UCSD-AML1 (cell line): ENCODE results near the gene SMIM29.

ENCODE experiments used
- DNase-seq: peaks from one replicate; lab custom pipeline; 2025; ENCODE audit not compliant: unreplicated experiment; lab: John Stamatoyannopoulos, UW

Gene SMIM29

DNA sequence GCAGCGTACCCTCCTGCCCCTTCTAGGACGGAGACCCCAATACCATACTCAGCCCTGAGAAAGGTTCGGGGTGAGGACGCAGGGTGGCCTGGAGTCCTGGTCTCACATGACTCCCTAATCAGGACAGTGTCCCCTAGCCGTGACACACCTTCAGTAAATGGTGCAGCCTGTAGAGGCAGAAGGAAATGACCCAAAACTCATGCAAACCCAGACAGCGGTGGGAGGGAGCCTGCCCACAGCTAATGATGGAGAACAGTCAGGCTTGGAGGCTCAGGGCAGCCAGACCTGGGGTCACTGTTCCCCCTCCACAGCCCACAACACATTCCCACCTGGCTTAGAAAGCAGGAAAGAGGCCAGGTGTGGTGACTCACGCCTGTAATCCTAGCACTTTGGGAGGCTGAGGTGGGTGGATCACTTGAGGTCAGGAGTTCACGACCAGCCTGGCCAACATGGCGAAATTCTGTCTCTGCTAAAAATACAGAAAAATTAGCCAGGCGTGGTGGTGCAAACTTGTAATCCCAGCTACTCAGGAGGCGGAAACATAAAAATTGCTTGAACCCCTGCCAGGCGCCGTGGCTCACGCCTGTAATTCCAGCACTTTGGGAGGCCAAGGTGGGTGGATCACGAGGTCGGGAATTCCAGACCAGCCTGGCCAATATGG lies 20.9 kb downstream of the SMIM29 start:
- DNase-seq = no peak

GRCh38 chr6:34226731-34227586 lies 21.8 kb downstream of the SMIM29 start:
- peak; percentile 71 for DNase-seq

GRCh38 chr6:34226066-34226465 lies 22.7 kb downstream of the SMIM29 start:
- DNase-seq = no peak

- DNase-seq = no peak
Observed at GRCh38 chr6:34225551-34225950, 23.3 kb downstream of the SMIM29 start.

DNA sequence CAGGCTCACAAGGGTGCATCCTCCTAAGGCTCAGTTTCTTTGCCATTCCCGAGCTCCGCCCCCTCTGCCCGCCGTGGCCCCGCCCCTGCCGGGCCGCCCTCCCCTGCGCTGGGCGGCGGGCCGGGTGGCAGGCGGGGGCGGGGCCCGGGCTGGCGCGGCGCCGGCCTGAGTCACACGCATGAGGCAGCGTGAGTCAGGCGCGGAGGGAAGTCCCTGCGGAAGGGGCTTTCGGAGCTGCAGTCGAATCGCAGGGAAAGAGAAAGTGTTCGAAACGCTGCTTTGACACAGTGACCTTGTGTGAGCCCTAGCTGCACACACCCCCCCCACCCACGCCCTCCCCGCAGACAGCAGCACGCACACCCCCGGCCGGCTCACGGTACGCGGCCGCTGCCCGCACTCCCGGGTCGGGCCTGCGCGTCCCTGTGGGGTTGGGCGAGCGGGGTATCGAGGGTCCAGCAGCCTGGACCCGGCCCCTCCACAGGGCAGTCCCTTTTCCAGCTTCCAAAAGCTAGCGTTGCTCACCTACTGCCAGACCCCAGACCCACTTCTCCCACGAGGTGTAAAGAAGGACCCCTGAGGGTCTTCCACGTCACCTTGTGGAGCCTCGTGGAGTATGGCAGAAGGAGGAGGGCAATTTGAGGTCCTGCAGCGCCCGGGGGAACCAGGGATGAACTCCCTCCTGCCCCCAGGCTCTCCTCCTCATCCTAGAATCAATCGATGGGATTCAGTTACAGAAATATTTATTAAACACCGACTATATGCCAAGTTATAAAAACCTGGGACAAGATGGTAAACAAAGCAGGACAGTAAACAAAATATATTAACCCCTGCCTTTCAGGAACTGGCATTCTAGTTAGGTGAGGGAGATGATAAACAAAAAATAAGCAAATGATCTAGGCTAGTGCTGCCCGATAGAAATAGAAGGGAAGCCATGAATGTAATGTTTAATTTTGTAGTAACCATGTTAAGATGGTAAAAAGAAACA lies 24.6 kb downstream of the SMIM29 start:
- peak; percentile 94 for DNase-seq

- DNase-seq = no peak
Observed at GRCh38 chr6:34223381-34223955, 25.3 kb downstream of the SMIM29 start.

GRCh38 chr6:34218691-34219090 lies 30.1 kb downstream of the SMIM29 start:
- no peak for DNase-seq

DNA sequence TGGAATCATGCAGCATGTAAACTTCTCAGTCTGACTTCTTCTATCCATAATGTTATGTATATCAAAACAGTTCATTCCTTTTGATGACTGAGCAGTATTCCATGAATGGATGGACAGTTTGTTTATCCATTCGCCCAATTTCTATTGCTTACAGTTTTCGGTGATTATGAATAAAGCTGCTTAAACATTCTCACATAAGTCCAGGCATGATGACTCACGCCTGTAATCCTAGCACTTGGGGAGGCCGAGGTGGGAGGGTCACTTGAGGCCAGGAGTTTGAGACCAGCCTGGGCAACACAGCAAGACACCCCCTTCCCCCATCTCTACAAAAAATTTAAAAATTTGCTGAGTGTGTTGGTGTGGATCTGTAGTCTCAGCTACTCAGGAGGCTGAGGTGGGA lies 35.0 kb downstream of the SMIM29 start:
- no peak for DNase-seq

GRCh38 chr6:34207695-34208443 lies 40.9 kb downstream of the SMIM29 start:
- DNase-seq = no peak

DNA sequence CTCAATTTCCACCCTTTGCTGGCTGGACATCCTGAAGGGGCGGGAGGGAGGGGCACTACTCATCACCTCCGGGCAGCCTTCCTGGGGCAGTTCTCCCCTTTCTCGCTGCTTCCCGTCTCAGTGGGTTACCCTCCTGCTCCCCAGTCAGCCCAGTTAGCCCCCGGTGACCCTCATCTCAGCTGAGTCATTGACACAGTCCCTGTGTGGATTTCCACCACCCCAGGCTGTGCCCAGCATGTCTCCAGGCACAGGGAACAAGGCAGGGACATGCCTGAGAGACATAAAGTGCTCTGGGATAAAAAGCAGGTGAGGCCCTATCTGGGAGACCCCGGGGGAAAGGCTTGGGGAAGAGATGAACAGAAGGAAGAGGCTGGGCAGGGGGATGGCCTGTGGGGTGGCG lies 42.1 kb downstream of the SMIM29 start:
- DNase-seq = no peak

- DNase-seq = no peak
Observed at GRCh38 chr6:34205916-34206315, 42.9 kb downstream of the SMIM29 start.

GRCh38 chr6:34205466-34205865 lies 43.3 kb downstream of the SMIM29 start:
- no peak for DNase-seq

DNA sequence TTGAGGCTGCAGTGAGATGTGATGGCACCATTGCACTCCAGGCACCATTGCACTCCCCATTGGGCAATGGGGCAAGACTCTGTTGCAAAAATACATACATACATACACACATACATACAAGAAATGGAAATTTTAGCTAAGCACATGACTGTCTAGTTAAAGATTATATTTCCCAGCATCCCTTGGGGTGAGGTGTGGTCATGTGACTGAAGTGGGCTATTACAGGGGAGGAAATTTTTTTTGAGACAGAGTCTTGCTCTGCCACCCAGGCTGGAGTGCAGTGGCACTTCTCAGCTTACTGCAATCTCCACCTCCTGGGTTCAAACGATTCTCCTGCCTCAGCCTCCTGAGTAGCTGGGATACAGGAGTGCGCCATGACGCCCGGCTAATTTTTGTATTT lies 44.1 kb downstream of the SMIM29 start:
- DNase-seq = no peak

- DNase-seq = peak; percentile 29
Observed at GRCh38 chr6:34202329-34203201, 46.2 kb downstream of the SMIM29 start.

DNA sequence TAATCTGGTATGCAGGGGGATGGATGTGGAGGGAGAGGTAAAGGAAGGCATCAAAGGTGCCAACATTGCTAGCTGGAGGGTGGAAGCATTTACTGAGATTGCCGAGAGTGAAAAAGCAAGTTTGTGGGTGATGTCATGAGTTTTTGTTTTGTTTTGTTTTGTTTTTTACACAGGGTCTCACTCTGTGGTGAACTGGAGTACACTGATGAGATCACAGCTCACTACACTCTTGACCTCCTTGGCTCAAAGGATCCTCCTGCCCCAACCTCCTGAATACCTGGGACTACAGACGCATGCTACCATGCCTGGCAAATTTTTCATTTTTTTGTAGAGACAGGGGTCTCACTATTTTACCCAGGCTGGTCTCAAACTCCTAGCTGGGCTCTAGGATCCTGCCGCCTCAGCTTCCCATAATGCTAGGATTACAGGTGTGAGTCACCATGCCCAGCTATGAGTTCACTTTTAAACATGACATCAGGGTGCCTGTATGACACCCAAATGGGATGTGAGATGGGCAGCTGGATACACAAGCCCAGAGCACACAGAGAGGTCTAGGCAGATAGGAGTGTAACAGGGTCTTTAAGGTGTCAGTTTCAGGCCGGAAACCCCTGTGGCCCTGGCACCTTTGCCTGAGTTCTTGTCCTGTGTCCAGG lies 47.2 kb downstream of the SMIM29 start:
- DNase-seq = no peak

DNA sequence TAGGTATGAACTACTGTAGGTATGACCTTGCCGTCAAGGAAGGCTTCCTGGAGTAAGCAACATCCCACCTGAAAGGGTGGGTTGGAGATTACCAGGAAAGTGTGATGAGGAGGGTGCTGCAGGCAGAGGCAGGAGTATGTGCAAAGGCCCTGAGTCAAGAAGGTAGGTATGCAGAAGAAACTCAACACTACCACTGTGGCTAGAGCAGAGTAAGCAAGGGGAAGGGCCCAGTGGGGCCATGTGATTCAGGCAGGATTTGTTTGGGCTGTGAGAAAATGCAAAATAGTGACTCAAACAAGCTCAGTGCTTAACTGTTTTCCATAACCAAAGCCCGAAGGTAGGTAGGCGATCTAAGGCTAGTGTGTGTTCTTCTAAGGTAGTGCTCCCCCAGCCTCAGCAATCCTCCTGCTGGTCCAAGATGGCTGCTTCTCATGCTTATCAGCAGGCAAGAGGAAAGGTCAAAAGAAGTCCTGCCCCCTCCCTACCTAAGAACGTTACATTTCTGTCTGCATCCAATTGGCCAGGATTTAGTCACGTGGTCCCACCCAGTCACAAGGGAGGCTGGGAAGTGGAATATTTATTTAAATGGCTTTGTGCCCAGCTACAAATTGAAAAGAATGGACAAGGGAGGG lies 48.4 kb downstream of the SMIM29 start:
- no peak for DNase-seq

DNA sequence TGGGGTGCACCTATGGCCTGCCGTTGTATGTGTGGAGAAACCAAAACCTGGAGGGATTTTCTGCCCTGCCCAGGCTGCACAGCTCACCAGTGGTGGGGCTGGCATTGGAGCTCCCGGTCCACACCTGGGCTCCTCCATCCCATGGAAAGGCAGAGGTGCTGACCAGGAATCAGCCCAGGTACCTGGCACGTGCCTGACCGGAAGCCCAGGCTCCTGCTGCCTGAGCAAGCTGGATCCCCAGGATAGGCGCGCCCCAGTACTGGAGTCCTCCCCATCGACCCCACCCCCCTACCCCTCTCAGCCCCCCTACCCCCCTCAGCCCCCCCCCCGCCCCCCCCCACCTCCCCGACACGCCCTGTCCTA lies 52.0 kb downstream of the SMIM29 start:
- DNase-seq = no peak
